ENCODE data around the gene ZFYVE16. TPM values are rescaled to one million over a fixed set of nuclear protein-coding genes. Genes with fewer than 3 reads are reported as not detected.
"Not testable (repeated sequence)": the region's sequence is repeated elsewhere in the genome, so short reads cannot be mapped to it uniquely, and the experiment has no call there.

Gene ZFYVE16
- total RNA-seq: 10 to 100 TPM; 35.2 to 41.3 TPM
- long read RNA-seq, donor 1, partial matches to known transcripts: 5 of 6 reads
- long read RNA-seq, donor 1, other reads (novel, unspliced or antisense): 1 of 6 reads
- long read RNA-seq, donor 2, partial matches to known transcripts: 3 of 6 reads
- long read RNA-seq, donor 2, other reads (novel, unspliced or antisense): 3 of 6 reads

DNA sequence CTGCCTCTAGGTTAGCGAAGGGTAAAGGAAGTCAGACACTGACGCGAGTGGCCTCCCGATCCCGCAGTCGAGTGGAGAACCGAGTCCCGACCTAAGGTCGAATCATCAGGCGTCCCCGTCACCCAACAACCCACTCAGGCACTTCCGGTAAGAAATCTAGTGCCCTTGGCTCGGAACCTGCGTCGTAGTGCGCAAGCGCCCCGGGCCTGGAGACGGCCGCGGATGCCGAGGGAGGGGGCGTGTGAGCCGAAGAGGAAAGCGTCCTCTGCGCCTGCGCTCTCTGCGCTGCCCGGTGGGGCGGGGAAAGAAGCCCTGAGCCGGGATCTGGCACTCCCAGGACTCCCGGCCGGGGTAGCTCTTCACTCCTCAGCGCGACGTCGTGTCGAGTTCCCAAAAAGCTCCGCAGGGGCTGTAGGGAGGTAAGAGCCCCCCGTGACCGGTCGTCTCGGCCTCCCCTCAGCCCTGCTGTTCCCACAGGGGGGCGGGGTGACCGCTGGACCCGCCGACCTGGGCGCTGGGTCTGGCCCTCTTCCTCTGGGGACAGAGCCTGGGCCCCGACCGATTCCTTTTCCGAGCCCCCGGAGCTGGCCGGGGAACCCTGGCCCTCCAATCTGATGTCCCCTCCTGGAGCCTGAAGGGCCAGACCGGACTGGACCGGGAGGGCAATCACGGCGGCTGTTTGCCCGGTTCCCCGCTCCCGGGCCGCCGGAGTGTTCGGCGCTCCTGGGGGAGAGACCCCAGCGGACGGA, at the start of gene ZFYVE16:
TSS of gene ZFYVE16 (plus strand) at position 330 of the 749 bp plus-strand sequence. CDS start 26,084 bp downstream, outside the sequence.
- intact Hi-C loops (cut with DNase I): loop anchor here in 1 of 2 donors (5.0 kb wide), 1 partner anchor 721 kb away; the partner anchor contains the start of gene CMYA5

DNA sequence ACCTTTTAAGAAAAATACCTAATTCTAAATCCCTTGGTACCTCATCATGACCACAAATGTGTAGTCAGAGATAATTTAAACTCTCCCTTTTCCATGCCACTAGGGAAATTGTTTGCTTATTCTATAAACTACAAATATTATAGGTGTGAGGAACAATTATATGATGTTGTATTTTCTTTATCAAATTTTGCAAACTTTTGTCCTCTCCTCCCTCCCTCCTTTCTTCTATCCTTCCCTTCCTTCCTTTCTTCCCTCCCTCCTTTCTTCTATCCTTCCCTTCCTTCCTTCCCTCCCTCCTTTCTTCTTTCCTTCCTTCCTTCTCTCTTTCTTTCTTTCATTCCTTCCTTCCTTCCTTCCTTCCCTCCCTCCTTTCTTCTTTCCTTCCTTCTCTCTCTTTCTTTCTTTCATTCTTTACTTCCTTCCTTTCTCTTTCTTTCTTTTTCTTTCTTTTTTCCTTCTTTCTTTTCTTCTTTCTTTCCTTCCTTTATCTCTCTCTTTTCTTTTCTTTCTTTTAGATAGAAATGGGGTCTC, 46.9 kb upstream of the ZFYVE16 start:
- no peak for DNase-seq (ENCODE audit: low spot score)
- intact Hi-C loops (cut with DNase I): no loop called here

More for the DNA sequence above, at the start of gene ZFYVE16:
- peak; percentile 100 for DNase-seq (ENCODE audit: low spot score)

DNA sequence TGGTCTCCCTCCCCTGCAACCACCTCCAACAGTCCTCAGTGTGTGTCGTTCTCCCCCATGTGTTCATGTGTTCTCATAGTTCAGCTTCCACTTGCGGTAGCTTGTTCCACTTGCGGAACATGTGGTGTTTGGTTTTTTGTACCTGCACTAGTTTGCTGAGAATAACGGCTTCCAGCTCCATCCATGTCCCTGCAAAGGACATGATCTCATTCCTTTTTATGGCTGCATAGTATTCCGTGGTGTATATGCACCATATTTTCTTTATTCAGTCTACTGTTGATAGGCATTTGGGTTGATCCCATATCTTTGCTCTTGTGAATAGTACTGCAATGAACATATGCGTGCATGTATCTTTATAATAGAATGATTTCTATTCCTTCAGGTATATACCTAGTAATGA, 43.0 kb upstream of the ZFYVE16 start:
- intact Hi-C loops (cut with DNase I): no loop called here
- no peak for DNase-seq (ENCODE audit: low spot score)

DNA sequence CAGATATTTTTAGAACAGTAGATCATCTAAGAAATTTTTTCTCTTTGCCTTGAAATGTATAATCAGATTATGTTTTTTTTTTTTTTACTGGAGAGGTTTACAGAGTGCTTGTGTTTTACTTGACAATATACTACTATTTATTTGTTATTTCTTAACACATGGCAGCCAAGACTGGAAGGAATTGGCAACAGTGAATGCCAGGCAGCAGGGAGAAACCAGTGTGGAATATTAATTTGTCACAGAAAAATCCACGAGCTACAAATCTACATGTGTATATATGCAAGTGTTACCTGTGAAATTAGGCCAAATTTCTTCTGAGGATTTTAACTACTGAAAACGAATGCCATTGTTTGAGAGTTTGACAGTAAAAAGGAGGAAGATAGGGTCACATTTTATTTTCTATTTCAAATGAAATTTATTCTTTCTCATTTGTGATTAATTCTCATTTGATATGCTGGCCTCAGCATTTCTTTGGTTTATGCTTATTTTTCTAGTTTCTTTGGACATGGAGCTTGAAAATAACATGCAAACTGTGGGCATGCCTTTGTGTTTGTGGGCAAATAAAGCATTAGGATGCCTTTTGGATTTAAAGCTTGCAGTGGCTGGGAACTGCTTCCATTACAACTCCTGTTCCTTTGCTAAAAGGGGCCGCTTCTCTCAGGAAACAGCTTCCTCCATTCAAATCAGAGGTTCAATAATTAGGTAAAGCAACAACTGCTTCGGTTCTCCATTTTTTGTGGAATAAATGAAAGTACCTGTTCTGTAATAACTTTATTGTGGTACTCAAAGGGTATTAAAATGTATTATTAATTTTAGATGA, 39.0 kb upstream of the ZFYVE16 start:
- intact Hi-C loops (cut with DNase I): no loop called here
- DNase-seq (ENCODE audit: low spot score): no peak

DNA sequence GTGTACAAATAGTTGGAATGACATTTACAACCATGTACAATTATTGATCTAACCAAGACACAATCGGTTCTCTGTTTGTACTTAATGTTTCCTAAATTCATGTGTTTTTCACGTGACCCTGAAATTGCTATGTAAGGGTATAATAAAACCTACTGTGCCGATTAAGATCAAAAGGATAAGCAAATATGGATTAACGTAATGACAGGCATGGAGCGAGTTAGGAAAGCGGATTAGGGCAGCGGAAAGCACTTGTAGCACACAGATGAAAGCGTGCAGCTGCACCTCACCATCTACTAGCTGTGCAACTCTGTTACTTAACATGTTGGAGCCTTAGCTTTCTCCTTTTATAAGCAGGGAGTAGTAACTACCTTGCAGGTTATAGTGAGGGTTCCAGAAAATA, 38.3 kb upstream of the ZFYVE16 start:
- intact Hi-C loops (cut with DNase I): no loop called here
- DNase-seq (ENCODE audit: low spot score): no peak

DNA sequence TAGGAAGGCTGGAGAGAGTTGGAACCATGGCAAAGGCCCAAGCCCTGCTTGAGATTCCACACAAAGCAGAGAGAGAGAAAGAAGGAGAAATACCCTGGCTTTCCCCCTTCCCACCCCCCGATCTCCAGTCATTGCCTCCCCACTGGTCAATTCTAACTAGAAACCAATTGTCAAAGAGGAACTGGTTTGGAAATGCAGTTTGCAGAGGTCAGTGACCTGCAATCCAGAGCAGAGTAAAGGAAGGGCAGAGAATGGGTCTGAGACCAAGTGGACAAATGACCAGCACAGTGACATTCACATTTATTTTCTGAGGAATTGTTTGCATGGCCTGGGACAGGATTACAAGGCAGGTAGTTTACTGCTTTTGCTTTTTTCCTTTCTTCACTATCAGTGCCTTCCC, 37.5 kb upstream of the ZFYVE16 start:
- intact Hi-C loops (cut with DNase I): no loop called here
- DNase-seq (ENCODE audit: low spot score): no peak

DNA sequence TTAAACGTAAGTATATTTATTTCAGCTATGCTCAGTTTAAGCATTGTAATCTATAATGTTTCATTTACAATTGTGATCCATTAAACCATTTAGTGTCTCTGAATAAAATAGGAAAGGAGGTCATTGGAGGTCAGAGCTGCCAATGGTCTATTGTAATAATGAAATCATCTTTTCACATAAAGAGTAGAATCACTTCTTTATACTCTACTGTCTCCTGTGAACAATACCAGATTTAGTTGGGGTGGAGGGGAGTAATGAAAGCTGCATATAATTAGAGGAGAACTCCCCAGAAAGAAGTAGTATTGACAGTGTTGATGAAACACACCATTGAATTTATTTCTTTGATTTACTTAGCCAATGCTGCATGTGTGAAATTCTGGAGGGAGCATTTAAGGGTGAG, 35.1 kb upstream of the ZFYVE16 start:
- intact Hi-C loops (cut with DNase I): no loop called here
- DNase-seq (ENCODE audit: low spot score): no peak

DNA sequence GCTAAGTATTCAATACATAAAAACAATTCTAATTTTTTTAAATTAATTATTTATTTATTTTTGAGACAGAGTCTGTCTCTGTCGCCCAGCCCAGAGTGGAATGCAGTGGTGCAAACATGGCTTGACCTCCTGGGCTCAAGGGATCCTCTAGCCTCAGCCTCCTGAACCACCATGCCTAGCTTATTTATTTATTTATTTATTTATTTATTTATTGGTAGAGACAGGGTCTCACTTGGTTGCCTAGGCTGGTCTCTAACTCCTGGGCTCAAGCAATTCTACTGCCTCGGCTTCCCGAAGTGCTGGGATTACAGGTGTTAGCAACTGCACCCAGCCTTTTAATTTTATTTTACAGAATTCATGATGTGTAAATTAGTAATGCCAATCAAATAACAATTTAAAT, 33.7 kb upstream of the ZFYVE16 start:
- intact Hi-C loops (cut with DNase I): no loop called here

DNA sequence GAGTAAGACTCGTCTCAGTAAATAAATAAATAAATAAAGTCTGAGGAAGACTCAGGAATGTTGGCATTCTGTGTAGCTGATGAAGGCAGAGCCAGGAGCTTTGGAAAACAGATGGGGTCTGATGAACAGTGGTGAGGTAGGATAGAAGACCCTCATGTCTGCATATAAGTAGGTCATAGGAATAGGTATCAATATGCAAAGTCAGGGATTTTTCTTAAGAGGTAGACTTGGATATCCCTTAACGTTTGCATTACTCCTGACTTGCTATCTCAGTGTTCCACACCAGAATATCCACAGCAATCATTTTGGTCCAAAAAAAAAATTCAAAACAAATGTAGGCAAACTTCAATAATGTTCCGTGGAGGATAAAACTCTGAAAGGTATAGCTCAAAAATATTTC, 31.3 kb upstream of the ZFYVE16 start:
- intact Hi-C loops (cut with DNase I): no loop called here
- DNase-seq (ENCODE audit: low spot score): no peak

More for the DNA sequence above, 33.7 kb upstream of the ZFYVE16 start:
- DNase-seq (ENCODE audit: low spot score): no peak

DNA sequence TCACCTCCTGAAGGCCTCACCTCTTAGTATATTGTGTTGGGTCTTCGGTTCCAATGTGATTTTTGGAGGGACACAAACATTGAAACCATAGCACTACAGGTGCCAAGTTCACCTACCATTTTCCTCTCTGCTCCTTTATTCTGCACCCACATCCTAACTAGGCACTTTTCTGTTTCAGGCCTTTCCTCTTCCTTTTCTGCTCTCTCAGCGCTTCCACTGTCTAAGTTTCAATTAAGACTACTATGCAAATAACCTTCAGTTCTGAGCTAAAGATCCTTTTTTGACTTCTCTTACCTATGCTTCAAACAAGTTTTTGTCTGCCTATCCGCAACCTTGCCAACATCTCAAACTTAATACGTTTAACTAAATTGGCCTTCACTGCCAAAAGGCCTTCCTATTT, 25.4 kb upstream of the ZFYVE16 start:
- no peak for DNase-seq (ENCODE audit: low spot score)
- intact Hi-C loops (cut with DNase I): no loop called here

DNA sequence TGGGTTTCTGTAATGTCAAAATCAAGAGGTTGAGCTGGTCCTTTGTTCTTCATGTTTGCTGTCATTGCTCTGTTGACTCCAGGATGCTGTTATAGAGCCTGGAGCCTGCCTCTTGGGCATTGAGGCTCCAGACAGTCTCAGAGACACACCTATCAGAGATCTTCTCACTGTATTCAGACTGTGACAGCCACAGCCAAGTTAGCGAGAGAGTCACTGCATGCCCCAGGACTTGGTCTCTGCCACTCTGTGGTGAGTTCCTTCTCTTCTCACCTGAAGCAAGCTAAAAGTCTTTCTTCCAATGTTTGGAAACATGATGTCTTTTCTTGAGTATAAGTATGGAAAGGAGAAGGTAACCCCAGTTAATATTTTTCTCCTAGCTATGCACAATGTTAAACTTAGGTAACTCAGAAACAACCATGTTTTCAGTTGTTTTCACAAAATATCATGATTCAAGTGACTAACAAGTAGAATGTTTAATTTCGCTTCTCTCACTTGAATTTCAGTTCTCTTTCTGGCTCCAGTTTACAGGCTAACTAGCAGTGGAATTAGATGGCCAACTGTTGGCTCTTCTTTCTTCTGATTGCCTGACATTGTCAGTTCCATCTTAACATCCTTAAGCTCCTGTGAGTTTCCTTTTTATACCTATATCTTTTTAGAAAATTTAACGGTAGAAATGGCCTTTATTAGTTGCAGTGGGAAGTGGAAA, 20.6 kb upstream of the ZFYVE16 start:
- intact Hi-C loops (cut with DNase I): no loop called here
- DNase-seq (ENCODE audit: low spot score): no peak

DNA sequence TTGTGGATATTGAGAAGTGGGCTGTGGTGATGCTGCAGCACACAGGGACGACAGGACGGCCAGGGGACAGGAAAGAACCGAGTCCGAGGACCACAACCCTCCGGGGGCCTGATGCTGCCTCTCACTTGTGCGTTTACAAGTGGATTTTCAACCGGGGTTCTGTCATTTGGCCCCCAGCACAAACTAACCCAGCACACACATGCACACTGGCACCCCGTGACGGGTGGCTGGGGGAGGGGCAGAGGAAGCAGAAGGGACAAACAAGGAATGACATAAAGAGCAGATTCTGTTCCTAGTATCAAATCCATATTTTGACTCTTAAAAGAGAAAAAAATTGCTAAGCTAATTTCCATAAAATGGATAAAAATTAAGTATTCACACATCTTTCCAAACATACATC, 18.3 kb upstream of the ZFYVE16 start:
- intact Hi-C loops (cut with DNase I): no loop called here
- DNase-seq (ENCODE audit: low spot score): peak; percentile 79

DNA sequence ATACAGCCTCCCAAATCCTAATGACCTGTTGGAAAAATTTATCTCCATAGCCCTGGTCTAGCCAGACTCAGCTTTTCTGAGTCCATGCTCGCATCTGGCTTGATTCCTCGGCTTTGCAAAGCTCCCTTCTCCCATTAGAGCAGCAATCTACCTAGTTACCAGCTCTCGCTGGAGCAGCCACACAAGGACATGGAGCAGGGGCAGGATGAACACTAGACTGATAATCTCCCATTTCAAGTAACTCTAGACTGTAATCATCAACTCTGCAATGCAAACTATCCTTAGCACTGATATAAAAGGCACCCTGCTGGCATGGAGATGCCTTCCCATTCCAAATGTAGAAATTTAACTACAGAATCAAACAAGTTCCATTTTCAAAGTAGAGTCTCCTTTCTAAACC, 17.5 kb upstream of the ZFYVE16 start:
- intact Hi-C loops (cut with DNase I); DNase-seq (ENCODE audit: low spot score): not testable (repeated sequence)

DNA sequence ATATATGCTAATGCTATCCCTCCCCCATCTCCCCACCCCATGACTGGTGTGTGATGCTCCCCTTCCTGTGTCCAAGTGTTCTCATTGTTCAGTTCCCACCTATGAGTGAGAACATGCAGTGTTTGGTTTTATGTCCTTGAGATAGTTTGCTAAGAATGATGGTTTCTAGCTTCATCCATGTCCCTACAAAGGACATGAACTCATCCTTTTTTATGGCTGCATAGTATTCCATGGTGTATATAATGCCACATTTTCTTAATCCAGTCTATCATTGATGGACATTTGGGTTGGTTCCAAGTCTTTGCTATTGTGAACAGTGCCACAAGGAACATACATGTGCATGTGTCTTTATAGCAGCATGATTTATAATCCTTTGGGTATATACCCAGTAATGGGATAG, 16.6 kb upstream of the ZFYVE16 start:
- intact Hi-C loops (cut with DNase I); DNase-seq (ENCODE audit: low spot score): not testable (repeated sequence)

DNA sequence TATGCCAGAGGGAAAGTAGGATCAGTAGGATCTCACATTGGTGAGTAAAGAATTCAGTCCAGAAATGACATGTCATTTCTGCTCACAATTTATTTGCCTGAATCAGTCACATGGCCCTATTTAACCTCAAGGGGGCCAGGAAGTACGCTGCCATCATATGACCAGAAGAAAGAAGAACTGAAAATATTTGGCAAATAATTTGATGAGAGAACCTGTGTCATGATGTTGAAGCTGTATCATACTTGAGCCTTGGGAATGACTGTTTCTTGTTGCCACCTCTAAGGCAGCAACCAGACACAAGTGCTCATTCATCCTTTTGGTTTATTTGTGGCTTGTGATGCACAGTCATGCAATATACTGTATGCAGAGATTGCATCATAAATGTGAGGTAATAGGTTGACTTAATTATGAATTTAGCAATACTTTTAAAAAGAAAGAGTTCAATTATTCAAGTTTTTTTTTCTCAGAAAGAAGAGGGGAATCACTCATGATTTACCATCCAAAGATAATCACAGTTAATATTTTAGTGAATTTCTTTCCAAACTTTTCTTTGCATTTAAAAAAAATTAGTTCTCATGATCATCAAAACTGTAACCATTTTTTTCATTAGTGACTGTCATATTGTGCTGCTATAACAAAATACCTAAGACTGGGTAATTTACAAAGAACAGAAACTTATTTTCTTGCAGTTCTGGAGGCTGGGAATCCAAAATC, 8.2 kb upstream of the ZFYVE16 start:
- no peak for DNase-seq (ENCODE audit: low spot score)
- intact Hi-C loops (cut with DNase I): no loop called here

DNA sequence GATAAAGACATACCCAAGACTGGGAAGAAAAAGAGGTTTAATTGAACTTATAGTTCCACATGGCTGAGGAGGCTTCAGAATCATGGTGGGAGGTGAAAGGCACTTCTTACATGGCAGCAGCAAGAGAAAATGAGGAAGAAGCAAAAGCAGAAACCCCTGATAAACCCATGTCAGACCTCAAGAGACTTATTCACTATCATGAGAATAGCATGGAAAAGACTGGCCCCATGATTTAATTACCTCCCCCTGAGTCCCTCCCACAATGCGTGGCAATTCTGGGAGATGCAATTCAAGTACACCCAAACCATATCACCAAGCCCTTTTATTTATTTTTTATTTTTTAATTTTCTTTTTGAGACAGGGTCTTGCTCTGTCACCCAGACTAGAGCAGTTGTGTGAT, 7.5 kb upstream of the ZFYVE16 start:
- DNase-seq (ENCODE audit: low spot score); intact Hi-C loops (cut with DNase I): not testable (repeated sequence)

DNA sequence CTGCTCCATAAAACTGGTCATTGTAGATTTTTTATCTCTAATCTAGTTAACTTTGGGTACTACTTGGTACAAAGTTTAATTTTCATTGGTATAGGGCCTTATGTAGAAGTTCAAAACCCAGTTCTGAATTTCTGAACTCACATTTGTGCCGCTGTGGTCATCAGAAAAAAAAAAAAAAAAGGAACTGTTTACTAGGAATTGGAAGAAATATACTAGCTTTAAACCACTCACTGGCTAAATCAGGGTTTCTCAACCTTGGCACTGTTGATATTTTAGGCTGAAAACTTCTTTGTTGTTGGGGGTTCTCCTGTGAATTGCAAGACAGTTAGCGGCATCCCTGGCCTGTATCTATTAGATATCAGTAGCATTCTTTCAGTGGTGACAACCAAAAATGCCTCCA, 4.1 kb upstream of the ZFYVE16 start:
- no peak for DNase-seq (ENCODE audit: low spot score)
- intact Hi-C loops (cut with DNase I): no loop called here

DNA sequence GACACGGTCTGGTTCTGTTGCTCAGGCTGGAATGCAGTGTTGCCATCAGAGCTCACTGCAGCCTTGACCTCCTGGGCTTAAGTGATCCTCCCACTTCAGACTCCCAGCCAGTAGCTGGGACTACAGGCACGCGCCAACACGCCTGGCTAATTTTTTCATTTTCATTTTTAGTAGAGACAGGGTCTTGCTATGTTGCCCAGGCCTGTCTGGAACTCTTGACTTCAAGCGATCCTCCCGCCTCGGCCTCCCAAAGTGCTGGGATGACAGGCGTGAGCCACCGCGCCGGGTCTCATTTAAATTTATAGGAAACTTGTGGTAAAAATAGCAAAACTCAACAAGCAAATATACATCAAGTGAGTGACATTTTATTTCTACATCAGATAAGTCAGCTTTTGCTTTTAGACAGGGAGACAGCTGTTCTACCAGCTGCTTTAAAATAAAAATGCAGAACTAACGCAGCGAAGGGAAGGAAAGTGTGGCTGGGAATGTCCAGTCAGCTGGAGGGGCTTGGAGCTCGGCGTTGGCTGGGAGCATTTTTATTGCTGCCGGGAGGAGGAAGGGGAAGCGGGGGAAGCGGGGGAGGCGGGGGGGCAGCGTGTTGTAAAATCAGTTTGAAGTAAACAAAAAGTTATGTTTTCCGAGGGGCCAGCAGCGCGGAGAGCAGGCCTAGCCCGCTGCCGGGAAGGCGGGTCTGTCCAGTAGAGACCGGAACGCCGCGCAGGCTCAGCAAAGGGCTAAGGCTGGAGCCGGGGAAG, 707 bp upstream of the ZFYVE16 start:
- DNase-seq (ENCODE audit: low spot score): peak; percentile 75
- intact Hi-C loops (cut with DNase I): loop anchor here in 1 of 2 donors (5.0 kb wide), 1 partner anchor 720 kb away; the partner anchor contains the start of gene CMYA5
